HG02970 (cell line): ENCODE measurements around the gene EFCC1.

Experiments used
- ATAC-seq: cut with Tn5 transposase; IDR thresholded peaks from one replicate; pipeline ENCODE4 v1.9.1; 2021; ENCODE audit warnings: mild to moderate bottlenecking, moderate library complexity, moderate number of reproducible peaks; ENCODE audit not compliant: unreplicated experiment, low FRiP score

EFCC1 gene

GRCh38 chr3:128994581-128995546, 6.2 kb upstream of the EFCC1 start:
- ATAC-seq: no peak

GRCh38 chr3:128995737-128996136, 5.4 kb upstream of the EFCC1 start:
- ATAC-seq: no peak

GRCh38 chr3:128996200-128996599, 4.9 kb upstream of the EFCC1 start:
- ATAC-seq: no peak

- no peak for ATAC-seq
Measured at GRCh38 chr3:128996726-128997125, 4.4 kb upstream of the EFCC1 start.

- ATAC-seq: no peak
Measured at GRCh38 chr3:128997486-128998133, 3.5 kb upstream of the EFCC1 start.

- ATAC-seq: no peak
Measured at GRCh38 chr3:128998561-128998960, 2.5 kb upstream of the EFCC1 start.

GRCh38 chr3:128999102-128999501, 2.0 kb upstream of the EFCC1 start:
- ATAC-seq: no peak

- no peak for ATAC-seq
Measured at GRCh38 chr3:129000742-129001100, 383 bp upstream of the EFCC1 start.

- ATAC-seq: no peak
Measured at GRCh38 chr3:129001806-129002572, 885 bp downstream of the EFCC1 start.

GRCh38 chr3:129002573-129003569, 1.8 kb downstream of the EFCC1 start:
- no peak for ATAC-seq

GRCh38 chr3:129003578-129004112, 2.5 kb downstream of the EFCC1 start:
- no peak for ATAC-seq

GRCh38 chr3:129004639-129005295, 3.7 kb downstream of the EFCC1 start:
- ATAC-seq: no peak

GRCh38 chr3:129005526-129006303, 4.6 kb downstream of the EFCC1 start:
- no peak for ATAC-seq

- ATAC-seq: no peak
Measured at GRCh38 chr3:129006864-129007263, 5.8 kb downstream of the EFCC1 start.

GRCh38 chr3:129007792-129008191, 6.7 kb downstream of the EFCC1 start:
- ATAC-seq: no peak

GRCh38 chr3:129009266-129009665, 8.2 kb downstream of the EFCC1 start:
- ATAC-seq: no peak

- ATAC-seq: no peak
Measured at GRCh38 chr3:129010310-129010956, 9.3 kb downstream of the EFCC1 start.

GRCh38 chr3:129013491-129013891, 12.4 kb downstream of the EFCC1 start:
- no peak for ATAC-seq
